Prostate gland (tissue), 2 donors: ENCODE results near the gene PCDHA1.

Source experiments
- CTCF ChIP-seq, 4 experiments: fragments of 200-600 bp in 2 of 4; fragments of 450-650 bp in 2 of 4; sonication (generic) in 2 of 4; IDR thresholded peaks; 1 replicate in 3 of 4; 2 replicates in 1 of 4; pipeline ENCODE4 v1.5.1; 2016 to 2019; ENCODE audit warnings: antibody characterized with exemption in 4 of 4, mild to moderate bottlenecking in 2 of 4, moderate library complexity in 2 of 4
- POLR2A ChIP-seq: fragments of 450-650 bp; IDR thresholded peaks from one replicate; pipeline ENCODE4 v1.6.1; 2016; ENCODE audit warnings: antibody characterized with exemption, mild to moderate bottlenecking
- POLR2AphosphoS5 ChIP-seq: sonication (generic); formaldehyde crosslinking; IDR thresholded peaks from one replicate; pipeline ENCODE4 v1.6.1; 2017; ENCODE audit warnings: antibody characterized with exemption

- TF ChIP-seq CTCF (IDR thresholded peaks at IDR 0.05) (no peak), POLR2A (no peak), POLR2AphosphoS5 (no peak)
Observed at GRCh38 chr5:140808889-140809291, 22.9 kb downstream of the PCDHA1 start.
